Choroid plexus epithelial cell (primary cell): ENCODE data around the gene ATP13A2.
A peak's percentile ranks its signal among the peaks of the same experiment; 100 is the strongest.

Experiments used
- DNase-seq: peaks from one replicate; pipeline ENCODE4 v3.0.0-alpha.2; 2010; ENCODE audit warnings: low read depth
- H3K4me3 ChIP-seq: 2 replicates; pipeline ENCODE4 v1.5.1; 2011; ENCODE audit warnings: low read depth, mild to moderate bottlenecking, control low read depth, low read length, moderate library complexity
- TF ChIP-seq, protein P1 (sequence below): conservative IDR thresholded peaks from 2 replicates; pipeline ENCODE4 v1.5.1; 2011; ENCODE audit warnings: low read depth, mild to moderate bottlenecking, control low read depth, inconsistent platforms, low read length, moderate library complexity

Gene ATP13A2

DNA sequence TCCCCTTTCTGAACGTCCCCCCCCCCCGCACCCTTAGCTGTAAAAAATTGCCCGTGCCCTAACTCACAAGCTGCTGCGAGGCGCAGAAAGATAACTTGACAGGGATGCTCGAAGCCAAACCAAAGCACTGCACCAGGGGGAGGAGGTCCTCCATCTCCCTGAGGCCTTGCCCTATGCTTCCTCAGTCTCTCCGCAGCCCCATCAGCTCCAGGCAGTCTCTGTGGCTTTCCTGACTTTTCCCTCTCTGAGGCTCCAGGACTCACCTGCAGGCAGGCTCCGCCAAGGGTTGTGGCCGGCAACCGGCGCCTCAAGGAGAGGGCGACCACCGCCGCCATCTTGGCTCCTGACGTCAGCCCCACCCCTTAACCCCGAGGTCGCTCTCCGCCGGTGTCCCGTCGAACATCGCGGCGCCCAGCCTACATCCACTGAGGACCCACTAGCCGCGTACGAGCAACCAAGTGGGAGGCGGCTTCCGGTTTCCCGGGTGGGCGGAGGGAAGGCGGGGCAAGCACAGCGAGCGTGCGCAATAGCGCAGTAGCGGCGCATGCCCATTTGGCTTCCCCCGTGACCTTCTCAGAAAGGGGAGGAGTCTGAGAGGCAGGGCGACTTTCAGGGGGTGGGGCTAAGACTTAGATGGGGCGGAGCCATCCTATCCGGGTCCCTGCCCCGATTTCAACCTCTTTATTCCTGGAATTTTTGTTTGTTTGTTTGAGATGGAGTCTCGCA is 42.1 kb upstream of the ATP13A2 start, which contains the start of gene SDHB:
Gene SDHB (minus strand): TSS at position 348 of the 726 bp plus-strand sequence. CDS start 13 bp downstream, at position 335.
- DNase-seq, result peak; percentile 99
- TF ChIP-seq, protein P1, sequence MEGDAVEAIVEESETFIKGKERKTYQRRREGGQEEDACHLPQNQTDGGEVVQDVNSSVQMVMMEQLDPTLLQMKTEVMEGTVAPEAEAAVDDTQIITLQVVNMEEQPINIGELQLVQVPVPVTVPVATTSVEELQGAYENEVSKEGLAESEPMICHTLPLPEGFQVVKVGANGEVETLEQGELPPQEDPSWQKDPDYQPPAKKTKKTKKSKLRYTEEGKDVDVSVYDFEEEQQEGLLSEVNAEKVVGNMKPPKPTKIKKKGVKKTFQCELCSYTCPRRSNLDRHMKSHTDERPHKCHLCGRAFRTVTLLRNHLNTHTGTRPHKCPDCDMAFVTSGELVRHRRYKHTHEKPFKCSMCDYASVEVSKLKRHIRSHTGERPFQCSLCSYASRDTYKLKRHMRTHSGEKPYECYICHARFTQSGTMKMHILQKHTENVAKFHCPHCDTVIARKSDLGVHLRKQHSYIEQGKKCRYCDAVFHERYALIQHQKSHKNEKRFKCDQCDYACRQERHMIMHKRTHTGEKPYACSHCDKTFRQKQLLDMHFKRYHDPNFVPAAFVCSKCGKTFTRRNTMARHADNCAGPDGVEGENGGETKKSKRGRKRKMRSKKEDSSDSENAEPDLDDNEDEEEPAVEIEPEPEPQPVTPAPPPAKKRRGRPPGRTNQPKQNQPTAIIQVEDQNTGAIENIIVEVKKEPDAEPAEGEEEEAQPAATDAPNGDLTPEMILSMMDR, result no peak
- peak within 1 kb of the TSS; percentile 97 for H3K4me3 ChIP-seq

DNA sequence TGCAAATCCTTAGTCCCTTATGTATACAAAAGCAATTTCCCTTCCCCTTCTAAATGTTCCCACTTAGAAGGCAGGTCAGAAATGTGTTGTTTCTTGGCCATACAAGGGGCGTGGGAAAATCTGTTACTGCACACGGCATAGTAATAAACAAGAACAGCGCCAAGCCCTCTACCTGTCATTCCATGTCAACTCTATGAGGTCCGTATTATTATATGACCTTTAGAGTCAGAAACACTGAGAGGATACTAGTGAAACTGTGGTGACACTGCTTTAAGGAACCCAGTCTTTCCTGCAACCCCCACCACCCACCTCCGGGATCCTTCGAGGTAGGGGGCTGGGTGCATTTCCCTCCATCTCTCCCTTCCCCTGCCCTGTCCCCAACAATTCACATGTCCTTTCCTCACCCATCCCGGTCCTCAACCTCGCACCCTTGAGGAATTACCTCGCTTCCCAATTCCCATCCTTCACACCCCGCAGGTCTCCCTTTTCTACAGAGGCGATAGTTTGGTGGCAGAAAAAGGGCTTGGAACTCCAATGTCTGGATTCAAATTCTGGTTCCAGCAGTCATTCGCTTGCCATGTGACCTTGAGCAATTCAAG is 41.5 kb upstream of the ATP13A2 start:
- peak; percentile 30 for DNase-seq
- H3K4me3 ChIP-seq, result peak overlapping the region; percentile 97
- TF ChIP-seq, protein P1, result no peak

DNA sequence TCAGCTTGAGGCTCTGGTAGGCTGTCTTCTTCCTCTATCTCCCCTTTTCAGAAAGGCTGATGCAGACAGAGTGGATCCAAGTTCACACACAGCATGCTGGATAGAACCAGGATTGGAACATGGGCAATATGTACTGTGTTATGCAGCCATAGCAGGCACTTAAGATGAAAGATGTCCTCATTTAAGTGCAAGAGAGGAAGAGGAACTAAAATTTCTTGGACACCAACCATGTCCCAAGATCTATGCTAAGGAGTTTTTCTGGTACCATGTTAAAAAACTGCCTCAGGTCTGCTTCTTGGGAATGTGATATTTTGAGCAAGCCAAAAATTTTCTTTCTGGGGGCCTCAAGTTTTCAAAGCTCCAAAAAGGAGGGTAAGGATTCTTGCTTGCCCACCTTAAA is 40.9 kb upstream of the ATP13A2 start:
- TF ChIP-seq, protein P1, result no peak
- no peak for DNase-seq
- peak overlapping the region; percentile 97 for H3K4me3 ChIP-seq

DNA sequence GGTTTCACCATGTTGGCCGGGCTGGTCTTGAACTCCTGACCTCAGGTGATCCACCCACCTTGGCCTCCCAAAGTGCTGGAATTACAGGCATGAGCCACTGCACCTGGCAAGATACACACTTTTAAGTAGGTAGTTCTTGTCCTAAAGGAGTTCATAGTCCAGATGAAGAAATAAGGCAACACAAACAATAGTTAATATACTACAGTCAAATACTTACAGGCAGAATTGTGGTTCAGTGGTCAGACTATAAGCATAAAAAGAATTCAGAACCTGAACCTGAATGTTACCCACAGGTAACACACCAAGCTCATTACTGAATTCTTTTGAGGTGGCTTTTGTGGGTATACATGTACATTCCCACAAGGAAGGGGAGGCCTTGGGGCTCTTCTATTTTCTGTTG is 40.3 kb upstream of the ATP13A2 start:
- no peak for DNase-seq
- H3K4me3 ChIP-seq, result no peak overlapping the region
- TF ChIP-seq, protein P1, result no peak

DNA sequence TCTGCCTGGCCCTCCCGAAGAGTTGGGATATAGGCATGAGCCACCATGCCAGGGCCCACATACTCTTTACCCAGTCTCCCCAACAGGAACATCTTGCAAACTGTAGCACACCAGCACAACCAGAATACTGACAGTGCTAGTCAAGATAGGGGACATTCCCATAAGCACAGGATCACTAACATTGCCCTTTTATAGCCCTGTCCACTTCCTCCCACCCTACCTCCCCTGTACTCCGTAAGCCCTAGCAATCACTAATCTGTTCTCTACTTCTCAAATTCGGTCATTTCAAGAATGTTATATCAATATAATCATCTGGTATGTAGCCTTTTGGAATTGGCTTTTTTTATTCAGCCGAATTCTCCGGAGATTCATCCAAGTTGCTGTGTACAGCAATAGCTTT is 36.2 kb upstream of the ATP13A2 start:
- TF ChIP-seq, protein P1, result no peak
- no peak for DNase-seq
- no peak overlapping the region for H3K4me3 ChIP-seq

DNA sequence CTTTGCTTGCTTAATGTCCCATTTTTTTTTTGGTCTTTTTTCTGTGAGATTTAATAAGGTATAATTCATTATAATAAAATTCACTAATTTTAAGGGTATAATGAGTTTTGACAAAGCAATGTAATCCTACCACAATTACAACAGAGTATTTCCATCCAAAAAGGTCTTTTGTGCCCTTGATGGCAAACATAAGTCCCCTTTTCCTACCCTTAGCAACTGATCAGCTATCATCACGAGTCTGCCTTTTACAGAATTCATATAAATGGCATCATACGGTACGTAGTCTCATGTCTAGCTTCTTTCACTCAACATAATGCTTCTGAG is 34.6 kb upstream of the ATP13A2 start:
- TF ChIP-seq, protein P1, result no peak
- no peak overlapping the region for H3K4me3 ChIP-seq
- no peak for DNase-seq
